EL (cell line): ENCODE results near the gene STK10.

Experiments
- DNase-seq: peaks from one replicate; pipeline ENCODE4 v3.0.0-alpha.2; 2016

Gene STK10

GRCh38 chr5:172104801-172105701 is 83.0 kb downstream of the STK10 start:
- no peak for DNase-seq

- DNase-seq, result no peak
These were observed 84.0 kb downstream of the STK10 start for GRCh38 chr5:172104021-172104420.

- DNase-seq, result peak; percentile 99
These were observed 85.0 kb downstream of the STK10 start for GRCh38 chr5:172102913-172103626.

- no peak for DNase-seq
These were observed 85.7 kb downstream of the STK10 start for GRCh38 chr5:172102218-172102870.

GRCh38 chr5:172101547-172102217 is 86.3 kb downstream of the STK10 start:
- DNase-seq, result no peak

- DNase-seq, result no peak
These were observed 89.1 kb downstream of the STK10 start for GRCh38 chr5:172098883-172099282.

- DNase-seq, result no peak
These were observed 90.0 kb downstream of the STK10 start for GRCh38 chr5:172098046-172098445.

- no peak for DNase-seq
These were observed 90.7 kb downstream of the STK10 start for GRCh38 chr5:172097356-172097755.

- DNase-seq, result no peak
These were observed 91.7 kb downstream of the STK10 start for GRCh38 chr5:172096207-172096940.

- no peak for DNase-seq
These were observed 92.4 kb downstream of the STK10 start for GRCh38 chr5:172095368-172096206.

GRCh38 chr5:172093965-172094364 is 94.1 kb downstream of the STK10 start:
- no peak for DNase-seq

- DNase-seq, result no peak
These were observed 94.5 kb downstream of the STK10 start for GRCh38 chr5:172093559-172093958.

- no peak for DNase-seq
These were observed 95.9 kb downstream of the STK10 start for GRCh38 chr5:172091956-172092732.

- no peak for DNase-seq
These were observed 97.0 kb downstream of the STK10 start for GRCh38 chr5:172090976-172091547.

- DNase-seq, result no peak
These were observed 98.5 kb downstream of the STK10 start for GRCh38 chr5:172089298-172090117.

- DNase-seq, result no peak
These were observed 99.2 kb downstream of the STK10 start for GRCh38 chr5:172088801-172089200.

GRCh38 chr5:172086194-172086975 is 101.6 kb downstream of the STK10 start:
- DNase-seq, result no peak

- DNase-seq, result no peak
These were observed 102.3 kb downstream of the STK10 start for GRCh38 chr5:172085738-172086137.
